A673 (cell line): Measurements from ENCODE around the gene GAL3ST1.

Source experiments
- EZH2 ChIP-seq: fragments of 200-600 bp; sonication (generic); IDR thresholded peaks from 2 replicates; pipeline ENCODE4 v1.6.1; 2017; ENCODE audit warnings: borderline replicate concordance, low read depth, mild to moderate bottlenecking, mixed read lengths, antibody characterized with exemption, low read length; ENCODE audit not compliant: poor library complexity, severe bottlenecking
- TF ChIP-seq, protein P1 (sequence below): fragments of 300-800, 200-600 bp; sonication (generic); conservative IDR thresholded peaks from 2 replicates; pipeline ENCODE4 v1.5.1; 2017; ENCODE audit warnings: low read depth, mild to moderate bottlenecking, antibody characterized with exemption, low read length, moderate library complexity, mixed read lengths

DNA sequence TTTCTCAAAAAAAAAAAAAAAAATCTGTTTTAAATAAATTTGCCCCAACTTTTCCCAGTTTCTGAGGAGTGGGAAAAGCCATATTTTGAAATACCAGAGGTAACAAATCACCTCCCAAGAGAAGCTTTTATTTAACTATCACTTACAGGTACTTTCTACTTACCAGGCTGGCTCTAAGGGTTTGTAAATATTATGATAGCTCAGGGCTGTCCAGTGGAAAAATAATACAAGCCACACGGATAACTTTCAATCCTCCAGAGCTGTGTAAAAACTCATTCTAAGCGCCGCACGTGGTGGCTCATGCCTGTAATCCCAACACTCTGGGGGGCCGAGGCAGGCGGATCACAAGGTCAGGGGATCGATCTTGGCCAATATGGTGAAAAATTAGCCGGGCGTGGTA lies 63.4 kb downstream of the GAL3ST1 start:
- TF ChIP-seq, protein P1, sequence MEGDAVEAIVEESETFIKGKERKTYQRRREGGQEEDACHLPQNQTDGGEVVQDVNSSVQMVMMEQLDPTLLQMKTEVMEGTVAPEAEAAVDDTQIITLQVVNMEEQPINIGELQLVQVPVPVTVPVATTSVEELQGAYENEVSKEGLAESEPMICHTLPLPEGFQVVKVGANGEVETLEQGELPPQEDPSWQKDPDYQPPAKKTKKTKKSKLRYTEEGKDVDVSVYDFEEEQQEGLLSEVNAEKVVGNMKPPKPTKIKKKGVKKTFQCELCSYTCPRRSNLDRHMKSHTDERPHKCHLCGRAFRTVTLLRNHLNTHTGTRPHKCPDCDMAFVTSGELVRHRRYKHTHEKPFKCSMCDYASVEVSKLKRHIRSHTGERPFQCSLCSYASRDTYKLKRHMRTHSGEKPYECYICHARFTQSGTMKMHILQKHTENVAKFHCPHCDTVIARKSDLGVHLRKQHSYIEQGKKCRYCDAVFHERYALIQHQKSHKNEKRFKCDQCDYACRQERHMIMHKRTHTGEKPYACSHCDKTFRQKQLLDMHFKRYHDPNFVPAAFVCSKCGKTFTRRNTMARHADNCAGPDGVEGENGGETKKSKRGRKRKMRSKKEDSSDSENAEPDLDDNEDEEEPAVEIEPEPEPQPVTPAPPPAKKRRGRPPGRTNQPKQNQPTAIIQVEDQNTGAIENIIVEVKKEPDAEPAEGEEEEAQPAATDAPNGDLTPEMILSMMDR = no peak
- no peak for TF ChIP-seq EZH2
